ENCODE results near the gene JARID2. TPM values are rescaled to one million over a fixed set of nuclear protein-coding genes. Genes with fewer than 3 reads are reported as not detected.

The JARID2 gene
- total RNA-seq, 1 donor from 2014 or later, result 65.6 TPM

DNA sequence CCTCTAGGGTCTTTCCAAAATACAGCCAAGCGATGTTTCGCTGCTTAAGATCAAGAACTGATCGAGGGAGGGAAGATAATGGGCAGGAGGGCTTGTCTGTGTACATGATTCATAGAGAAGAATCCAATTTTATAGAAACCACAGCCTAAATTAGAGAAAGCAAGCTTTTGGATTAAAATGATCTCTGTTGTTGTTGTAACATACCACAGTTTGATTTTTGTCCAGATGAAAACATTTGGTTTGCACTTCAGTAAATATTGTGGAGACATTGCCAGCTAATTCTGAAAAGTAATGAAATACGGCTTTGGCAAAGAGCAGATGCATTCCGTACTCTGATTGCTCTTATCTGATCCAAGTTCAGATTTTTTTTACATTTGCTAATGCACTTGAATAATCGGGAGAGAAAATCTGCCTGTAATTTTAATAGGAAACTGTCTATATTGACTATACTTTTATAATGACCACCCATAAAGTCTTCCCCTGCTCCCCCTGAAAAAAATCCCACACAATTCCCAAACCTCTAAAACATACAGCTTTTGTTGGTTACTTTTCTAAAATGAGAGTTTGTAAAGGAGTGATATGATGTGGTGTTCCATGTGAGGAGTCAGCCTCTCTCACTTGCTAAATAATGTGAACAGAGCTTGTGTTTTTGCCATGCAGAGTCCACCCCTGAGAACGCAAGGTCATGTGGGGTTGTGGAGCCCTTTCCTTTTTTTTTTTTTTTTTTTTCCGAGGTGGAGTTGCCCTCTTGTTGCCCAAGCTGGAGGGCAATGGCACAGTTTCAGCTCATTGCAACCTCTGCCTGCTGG lies 217.1 kb downstream of the JARID2 start:
- TF ChIP-seq, protein P1, sequence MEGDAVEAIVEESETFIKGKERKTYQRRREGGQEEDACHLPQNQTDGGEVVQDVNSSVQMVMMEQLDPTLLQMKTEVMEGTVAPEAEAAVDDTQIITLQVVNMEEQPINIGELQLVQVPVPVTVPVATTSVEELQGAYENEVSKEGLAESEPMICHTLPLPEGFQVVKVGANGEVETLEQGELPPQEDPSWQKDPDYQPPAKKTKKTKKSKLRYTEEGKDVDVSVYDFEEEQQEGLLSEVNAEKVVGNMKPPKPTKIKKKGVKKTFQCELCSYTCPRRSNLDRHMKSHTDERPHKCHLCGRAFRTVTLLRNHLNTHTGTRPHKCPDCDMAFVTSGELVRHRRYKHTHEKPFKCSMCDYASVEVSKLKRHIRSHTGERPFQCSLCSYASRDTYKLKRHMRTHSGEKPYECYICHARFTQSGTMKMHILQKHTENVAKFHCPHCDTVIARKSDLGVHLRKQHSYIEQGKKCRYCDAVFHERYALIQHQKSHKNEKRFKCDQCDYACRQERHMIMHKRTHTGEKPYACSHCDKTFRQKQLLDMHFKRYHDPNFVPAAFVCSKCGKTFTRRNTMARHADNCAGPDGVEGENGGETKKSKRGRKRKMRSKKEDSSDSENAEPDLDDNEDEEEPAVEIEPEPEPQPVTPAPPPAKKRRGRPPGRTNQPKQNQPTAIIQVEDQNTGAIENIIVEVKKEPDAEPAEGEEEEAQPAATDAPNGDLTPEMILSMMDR (IDR thresholded peaks at IDR 0.05; ENCODE audit: unreplicated experiment), result no peak
- DNase-seq (ENCODE audit: low spot score, unreplicated experiment), result no peak
- Mint-ChIP-seq H3K4me3 (ENCODE audit: low read depth) (no peak overlapping the region), H3K4me1 (ENCODE audit: low read depth) (peaks cover 9% of the 10 kb centered on the region), H3K27me3 (no peaks in the 10 kb centered on the region), H3K9me3 (ENCODE audit: low read depth) (no peaks in the 10 kb centered on the region), H3K36me3 (ENCODE audit: insufficient read depth) (peaks cover 5% of the 10 kb centered on the region), H3K27ac (no peak overlapping the region)

DNA sequence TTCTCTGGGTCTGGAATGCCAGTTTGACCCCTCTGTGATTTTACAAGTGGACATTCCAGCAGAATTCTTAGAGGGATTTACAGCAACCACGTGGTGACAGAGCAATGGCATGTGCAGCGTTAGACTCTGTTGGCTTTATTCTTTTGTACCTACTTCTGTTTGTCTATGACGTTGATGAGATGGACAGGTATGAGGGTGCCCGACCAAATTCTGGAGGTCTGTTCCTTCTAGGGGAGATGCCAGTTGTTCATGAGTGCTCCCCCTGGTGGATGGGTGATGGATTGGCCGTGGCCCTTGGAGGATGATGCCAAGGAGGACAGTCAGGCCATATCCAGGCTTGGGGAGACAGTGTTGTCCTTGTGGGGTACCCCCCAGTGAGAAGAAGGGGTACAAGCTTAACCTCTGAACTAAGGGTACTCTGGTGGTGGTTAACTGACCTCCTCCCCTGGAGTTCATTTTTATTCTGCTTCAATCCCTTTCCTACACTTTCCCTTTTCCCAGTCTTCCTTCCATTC lies 218.4 kb downstream of the JARID2 start:
- no peak overlapping the region for H3K4me3 Mint-ChIP-seq (ENCODE audit: low read depth)
- H3K27ac Mint-ChIP-seq, result no peak overlapping the region
- H3K9me3 Mint-ChIP-seq (ENCODE audit: low read depth), result no peaks in the 10 kb centered on the region
- peaks cover 2% of the 10 kb centered on the region for H3K4me1 Mint-ChIP-seq (ENCODE audit: low read depth)
- DNase-seq (ENCODE audit: low spot score, unreplicated experiment), result no peak
- H3K27me3 Mint-ChIP-seq, result no peaks in the 10 kb centered on the region
- peaks cover 14% of the 10 kb centered on the region for H3K36me3 Mint-ChIP-seq (ENCODE audit: insufficient read depth)
- TF ChIP-seq, protein P1 (IDR thresholded peaks at IDR 0.05; ENCODE audit: unreplicated experiment), result peak; percentile 50

DNA sequence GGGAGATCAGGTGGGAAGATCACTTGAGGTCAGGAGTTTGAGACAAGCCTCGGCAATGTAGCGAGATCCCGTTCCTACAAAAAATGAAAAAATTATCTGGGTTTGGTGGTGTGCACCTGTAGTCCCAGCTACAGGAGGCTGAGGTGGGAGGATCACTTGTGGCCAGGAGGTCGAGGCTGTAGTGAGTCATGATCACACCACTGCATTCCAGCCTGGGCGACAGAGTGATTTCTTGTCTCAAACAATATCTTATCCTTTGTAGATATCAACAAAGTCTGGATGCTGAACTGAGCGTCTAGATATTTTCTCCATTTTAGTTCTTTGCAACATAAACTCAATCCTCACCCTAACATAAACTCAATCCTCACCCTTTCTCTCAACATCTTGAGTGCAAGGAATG lies 219.3 kb downstream of the JARID2 start:
- Mint-ChIP-seq H3K36me3 (ENCODE audit: insufficient read depth) (peaks cover 14% of the 10 kb centered on the region), H3K4me3 (ENCODE audit: low read depth) (no peak overlapping the region), H3K4me1 (ENCODE audit: low read depth) (peaks cover 2% of the 10 kb centered on the region), H3K27ac (no peak overlapping the region), H3K27me3 (no peaks in the 10 kb centered on the region), H3K9me3 (ENCODE audit: low read depth) (no peaks in the 10 kb centered on the region)
- TF ChIP-seq, protein P1 (IDR thresholded peaks at IDR 0.05; ENCODE audit: unreplicated experiment), result no peak
- no peak for DNase-seq (ENCODE audit: low spot score, unreplicated experiment)

DNA sequence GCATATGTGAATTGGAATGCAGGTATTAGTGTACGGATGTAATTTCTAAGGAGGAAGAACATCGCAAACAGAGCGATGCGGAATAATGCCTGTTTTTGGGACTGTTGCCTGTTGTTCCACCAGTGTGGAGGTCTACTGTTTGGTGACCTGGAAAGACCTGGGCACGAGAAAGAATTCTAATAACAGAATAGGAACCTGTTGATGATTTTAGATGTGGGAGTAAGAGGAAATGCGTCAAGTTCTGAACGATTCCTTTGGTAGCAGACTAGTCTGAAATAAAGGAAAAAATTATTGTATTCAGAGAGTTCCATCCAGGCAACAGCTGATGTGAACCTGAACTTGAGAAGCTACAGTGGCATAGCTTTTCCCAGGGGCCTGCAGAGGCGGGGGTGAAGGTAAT lies 224.9 kb downstream of the JARID2 start:
- Mint-ChIP-seq H3K27ac (no peak overlapping the region), H3K36me3 (ENCODE audit: insufficient read depth) (peaks cover 17% of the 10 kb centered on the region), H3K4me1 (ENCODE audit: low read depth) (no peaks in the 10 kb centered on the region), H3K27me3 (no peaks in the 10 kb centered on the region), H3K4me3 (ENCODE audit: low read depth) (no peak overlapping the region), H3K9me3 (ENCODE audit: low read depth) (no peaks in the 10 kb centered on the region)
- DNase-seq (ENCODE audit: low spot score, unreplicated experiment), result no peak
- TF ChIP-seq, protein P1 (IDR thresholded peaks at IDR 0.05; ENCODE audit: unreplicated experiment), result no peak

DNA sequence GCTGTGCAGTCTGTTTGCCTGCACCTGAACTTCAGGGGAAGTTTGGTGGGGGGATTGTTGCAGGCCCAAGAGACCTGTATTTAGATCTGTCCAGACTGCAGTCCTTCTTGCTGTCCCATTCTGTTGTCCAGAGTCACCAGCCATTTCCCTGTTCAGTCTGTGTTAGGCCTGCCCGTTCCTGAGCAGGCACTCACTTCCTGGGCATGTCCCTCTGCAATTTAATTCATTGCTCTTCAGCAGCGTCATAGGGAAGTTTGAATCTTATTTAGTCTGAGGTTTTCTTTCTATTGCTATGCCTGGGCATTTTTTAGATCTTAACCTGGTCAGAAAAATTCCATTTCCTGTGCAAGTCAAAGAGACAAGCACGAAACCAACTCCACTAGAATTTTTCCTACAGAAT lies 226.8 kb downstream of the JARID2 start:
- H3K4me3 Mint-ChIP-seq (ENCODE audit: low read depth), result no peak overlapping the region
- no peak for DNase-seq (ENCODE audit: low spot score, unreplicated experiment)
- no peaks in the 10 kb centered on the region for H3K4me1 Mint-ChIP-seq (ENCODE audit: low read depth)
- TF ChIP-seq, protein P1 (IDR thresholded peaks at IDR 0.05; ENCODE audit: unreplicated experiment), result no peak
- no peaks in the 10 kb centered on the region for H3K27me3 Mint-ChIP-seq
- H3K9me3 Mint-ChIP-seq (ENCODE audit: low read depth), result no peaks in the 10 kb centered on the region
- H3K27ac Mint-ChIP-seq, result no peak overlapping the region
- peaks cover 16% of the 10 kb centered on the region for H3K36me3 Mint-ChIP-seq (ENCODE audit: insufficient read depth)

All from progenitor cell of endocrine pancreas (in vitro differentiated cells).